ENCODE measurements around the gene ATN1. TPM values are rescaled to one million over a fixed set of nuclear protein-coding genes. Genes with fewer than 3 reads are reported as not detected.

Gene ATN1
- total and polyA plus RNA-seq, 5 donors, result 70.1 to 89.3 (median 88.5) TPM

DNA sequence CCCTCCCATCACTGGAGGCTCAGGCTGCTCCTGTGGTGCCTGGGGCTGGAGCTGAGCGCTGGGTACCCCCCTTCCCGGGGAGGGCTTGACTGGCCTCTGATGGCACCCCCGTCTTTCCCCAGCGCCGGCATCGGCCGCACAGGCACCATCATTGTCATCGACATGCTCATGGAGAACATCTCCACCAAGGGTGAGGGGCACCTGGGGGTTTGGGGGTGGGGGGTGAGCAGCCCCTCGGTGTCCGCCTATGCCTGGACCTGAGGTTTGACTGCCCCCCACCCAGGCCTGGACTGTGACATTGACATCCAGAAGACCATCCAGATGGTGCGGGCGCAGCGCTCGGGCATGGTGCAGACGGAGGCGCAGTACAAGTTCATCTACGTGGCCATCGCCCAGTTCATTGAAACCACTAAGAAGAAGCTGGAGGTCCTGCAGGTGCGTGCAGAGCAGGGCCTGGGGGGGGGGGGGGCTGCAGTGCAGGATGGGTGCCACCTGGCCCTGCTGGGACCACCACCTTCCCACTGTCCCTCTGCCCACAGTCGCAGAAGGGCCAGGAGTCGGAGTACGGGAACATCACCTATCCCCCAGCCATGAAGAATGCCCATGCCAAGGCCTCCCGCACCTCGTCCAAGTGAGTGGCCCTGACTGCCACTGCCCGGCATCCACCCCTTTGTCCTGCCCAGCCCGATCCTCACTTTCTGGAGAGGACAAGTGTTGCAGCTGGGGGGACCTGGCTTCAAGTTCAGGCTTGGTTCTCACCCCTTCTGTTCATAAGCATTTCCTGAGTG is 32.2 kb downstream of the ATN1 start:
- WGBS, result 90% methylated on average over 26 of the region's 26 CpGs
- no peak overlapping the region for H3K4me3 ChIP-seq (ENCODE audit: low read length)

DNA sequence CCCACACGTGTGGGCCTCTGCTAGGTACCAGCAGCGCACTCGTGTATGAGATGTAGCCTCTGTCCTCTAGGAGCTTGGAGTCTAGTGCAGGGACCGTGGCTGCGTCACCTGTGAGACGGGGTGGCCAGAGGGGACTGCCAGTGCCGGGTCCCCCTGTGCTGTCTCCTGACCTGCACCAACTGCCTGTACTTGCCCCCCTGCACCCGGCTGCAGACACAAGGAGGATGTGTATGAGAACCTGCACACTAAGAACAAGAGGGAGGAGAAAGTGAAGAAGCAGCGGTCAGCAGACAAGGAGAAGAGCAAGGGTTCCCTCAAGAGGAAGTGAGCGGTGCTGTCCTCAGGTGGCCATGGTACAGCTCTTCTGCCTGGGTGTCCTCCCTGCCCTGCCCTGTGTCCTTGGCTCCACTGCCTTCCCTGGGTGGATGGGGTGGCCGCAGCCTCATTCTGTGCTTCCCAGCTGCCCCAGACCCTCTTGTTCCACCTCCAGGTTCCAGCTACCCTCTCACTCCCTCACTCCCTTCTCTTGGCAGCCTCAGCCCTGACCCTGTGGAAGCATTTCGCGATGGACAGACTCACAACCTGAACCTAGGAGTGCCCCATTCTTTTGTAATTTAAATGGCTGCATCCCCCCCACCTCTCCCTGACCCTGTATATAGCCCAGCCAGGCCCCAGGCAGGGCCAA is 33.0 kb downstream of the ATN1 start:
- WGBS, result 75% methylated on average over 13 of the region's 13 CpGs
- Histone ChIP-seq H3K27me3 (ENCODE audit: control insufficient read depth, insufficient read depth) (no peaks in the 10 kb centered on the region), H3K4me1 (ENCODE audit: control insufficient read depth, insufficient read depth, low read length) (peaks cover 5% of the 10 kb centered on the region), H3K4me3 (ENCODE audit: low read length) (no peak overlapping the region), H3K27ac (ENCODE audit: low read length) (peak overlapping the region; percentile 28), H3K9me3 (ENCODE audit: control insufficient read depth, low read length) (no peaks in the 10 kb centered on the region)
- ATAC-seq (no peak), DNase-seq (peak in 2 of 3 donors; percentile 42 to 57)
- intact Hi-C loops (cut with DNase I), result no loop called here

More for the DNA sequence above, 32.2 kb downstream of the ATN1 start:
- Histone ChIP-seq H3K27ac (ENCODE audit: low read length) (peak overlapping the region; percentile 62), H3K27me3 (ENCODE audit: control insufficient read depth, insufficient read depth) (no peaks in the 10 kb centered on the region), H3K4me1 (ENCODE audit: control insufficient read depth, insufficient read depth, low read length) (peaks cover 5% of the 10 kb centered on the region), H3K9me3 (ENCODE audit: control insufficient read depth, low read length) (no peaks in the 10 kb centered on the region)
- DNase-seq, result peak in 2 of 3 donors; percentile 56 to 63
- intact Hi-C loops (cut with DNase I), result loop anchor here in 1 of 4 donors (10.0 kb wide), 1 partner anchor 145 kb away; the partner anchor contains the start of gene C1RL
- ATAC-seq, result no peak

DNA sequence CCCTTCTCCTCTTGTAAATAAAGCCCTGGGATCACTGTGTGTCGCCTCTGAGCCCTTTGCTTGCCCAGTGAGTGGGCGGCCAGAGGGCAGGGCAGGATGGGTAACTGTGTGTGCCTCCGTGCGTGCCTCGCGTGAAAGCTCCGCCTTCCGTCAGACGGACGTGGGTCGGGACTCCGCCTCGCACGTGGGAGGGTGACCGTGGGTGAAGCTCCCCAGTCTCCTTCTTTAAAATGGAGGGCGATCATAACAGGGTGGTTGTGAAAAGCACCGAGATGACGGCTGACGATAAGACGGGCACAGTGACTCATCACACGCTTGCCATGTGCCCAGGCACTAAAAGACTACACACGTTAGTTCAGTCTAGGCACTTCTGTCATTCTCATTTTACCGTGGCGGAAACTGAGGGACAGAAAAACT is 33.5 kb downstream of the ATN1 start:
- Histone ChIP-seq H3K4me1 (ENCODE audit: control insufficient read depth, insufficient read depth, low read length) (peaks cover 5% of the 10 kb centered on the region), H3K27me3 (ENCODE audit: control insufficient read depth, insufficient read depth) (no peaks in the 10 kb centered on the region), H3K4me3 (ENCODE audit: low read length) (no peak overlapping the region), H3K27ac (ENCODE audit: low read length) (peak overlapping the region; percentile 28), H3K9me3 (ENCODE audit: control insufficient read depth, low read length) (no peaks in the 10 kb centered on the region)
- intact Hi-C loops (cut with DNase I), result no loop called here
- peak; percentile 70 to 86 (median 81) for DNase-seq
- WGBS, result 38% methylated on average over 24 of the region's 24 CpGs
- peak; percentile 13 to 17 for ATAC-seq

DNA sequence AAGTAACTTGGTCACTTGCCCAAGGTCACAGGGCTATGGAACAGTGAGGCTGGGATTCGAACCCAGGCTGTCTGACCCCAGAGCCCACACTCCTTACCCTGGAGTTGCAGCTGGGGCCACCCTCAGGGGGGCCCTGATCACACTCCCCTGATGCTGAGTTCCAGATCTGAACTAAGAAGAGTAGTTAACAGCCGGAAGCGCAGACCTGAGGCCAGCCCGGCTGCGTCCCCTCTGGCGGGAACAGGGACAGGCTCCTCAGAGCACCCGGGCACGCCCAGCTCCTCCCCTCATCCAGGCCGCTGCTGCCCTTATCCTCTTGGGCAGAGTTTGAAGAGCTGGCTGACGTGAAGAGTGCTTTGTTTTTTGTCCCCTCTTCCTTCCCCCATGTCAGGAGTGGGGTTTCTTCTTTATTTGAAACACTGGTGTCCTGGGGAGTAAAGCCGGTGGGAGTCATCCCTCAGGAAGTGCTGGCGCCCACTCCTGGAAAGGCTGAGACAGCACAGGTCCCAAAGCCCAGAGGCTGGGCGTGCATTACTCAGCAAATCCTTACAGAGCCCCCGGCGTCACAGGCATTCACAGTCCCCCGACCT is 34.0 kb downstream of the ATN1 start:
- ATAC-seq (peak; percentile 57 to 64), DNase-seq (peak; percentile 78 to 89 (median 88))
- Histone ChIP-seq H3K4me3 (ENCODE audit: low read length) (no peak overlapping the region), H3K27ac (ENCODE audit: low read length) (peak overlapping the region; percentile 1), H3K9me3 (ENCODE audit: control insufficient read depth, low read length) (no peaks in the 10 kb centered on the region), H3K4me1 (ENCODE audit: control insufficient read depth, insufficient read depth, low read length) (peaks cover 5% of the 10 kb centered on the region), H3K27me3 (ENCODE audit: control insufficient read depth, insufficient read depth) (no peaks in the 10 kb centered on the region)
- WGBS, result 5% methylated on average over 16 of the region's 16 CpGs
- intact Hi-C loops (cut with DNase I), result no loop called here

DNA sequence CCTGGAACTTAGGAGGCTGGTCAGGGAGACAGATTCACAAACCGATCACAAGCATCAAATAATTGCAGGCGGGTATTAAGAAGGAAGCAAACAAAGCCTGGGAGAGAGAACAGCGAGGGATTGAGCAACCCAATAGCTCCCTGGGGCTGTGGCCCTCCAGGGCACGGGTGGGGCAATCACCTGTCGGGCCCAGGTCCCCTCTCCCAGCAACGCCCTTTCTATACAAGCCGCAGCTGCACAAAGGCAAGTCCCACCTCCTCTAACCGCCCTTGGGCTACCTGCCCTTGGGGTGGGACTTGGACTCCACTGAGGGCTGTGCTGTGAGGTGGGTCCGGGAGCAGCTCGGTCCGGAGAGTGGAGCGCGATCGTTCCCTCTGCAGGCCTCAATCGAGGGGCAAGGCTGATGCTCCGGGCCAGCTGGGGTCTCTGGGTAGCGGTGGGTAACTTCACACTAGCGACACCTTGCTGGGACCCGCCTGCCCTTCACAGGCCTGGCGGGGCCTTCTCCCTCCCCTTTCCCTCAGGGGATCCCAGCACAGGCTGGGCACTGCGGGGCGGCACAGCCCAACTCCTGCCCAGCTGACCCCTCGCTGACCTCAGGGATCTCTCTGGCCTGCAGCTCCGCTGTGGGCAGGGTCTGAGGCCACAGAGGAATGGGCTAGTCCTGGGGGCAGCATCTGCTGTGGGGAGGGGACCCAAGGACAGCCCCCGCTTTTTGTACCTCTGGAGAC is 34.7 kb downstream of the ATN1 start:
- Histone ChIP-seq H3K4me3 (ENCODE audit: low read length) (no peak overlapping the region), H3K27ac (ENCODE audit: low read length) (peak overlapping the region; percentile 1), H3K27me3 (ENCODE audit: control insufficient read depth, insufficient read depth) (no peaks in the 10 kb centered on the region), H3K4me1 (ENCODE audit: control insufficient read depth, insufficient read depth, low read length) (peaks cover 5% of the 10 kb centered on the region), H3K9me3 (ENCODE audit: control insufficient read depth, low read length) (no peaks in the 10 kb centered on the region)
- DNase-seq (peak in 2 of 3 donors; percentile 55 to 61), ATAC-seq (no peak)
- 68% methylated on average over 25 of the region's 25 CpGs for WGBS
- intact Hi-C loops (cut with DNase I), result no loop called here

DNA sequence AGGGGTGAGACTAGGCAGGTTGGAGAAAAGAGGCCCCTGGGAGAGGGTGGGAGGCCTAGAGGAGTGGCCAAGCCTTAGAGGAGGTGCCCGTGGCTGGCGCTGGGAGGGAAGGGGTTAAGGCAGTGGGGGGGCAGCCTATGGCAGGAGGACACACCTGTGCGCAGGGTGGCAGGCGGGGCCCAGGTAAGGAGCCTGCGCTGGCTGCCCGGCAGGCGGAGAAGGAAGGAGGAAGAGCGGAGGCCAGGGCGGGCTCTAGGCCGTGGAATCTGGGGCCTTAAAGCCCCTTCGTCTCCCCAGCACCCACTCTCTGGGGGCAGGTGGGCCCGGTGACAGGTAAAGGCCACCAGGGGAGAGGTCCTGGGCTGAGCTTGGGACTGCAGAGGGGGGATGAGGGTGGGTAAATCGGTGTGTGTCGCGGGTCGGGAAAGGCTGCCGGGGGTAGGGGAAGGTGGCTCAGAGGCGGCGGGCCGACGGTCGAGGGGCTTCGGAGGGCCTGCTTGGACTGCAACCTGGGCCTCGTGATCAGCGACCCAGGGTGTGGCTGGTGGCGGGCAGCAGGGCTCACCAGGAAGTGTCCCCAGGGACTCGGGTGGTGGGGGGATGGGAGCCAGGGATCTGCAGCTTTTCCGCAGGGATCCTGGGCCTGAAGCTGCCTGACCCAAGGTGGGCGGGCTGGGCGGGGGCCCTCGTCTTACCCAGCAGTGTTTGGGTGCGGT is 35.4 kb downstream of the ATN1 start:
- no peak overlapping the region for H3K27ac ChIP-seq (ENCODE audit: low read length)
- H3K4me1 ChIP-seq (ENCODE audit: control insufficient read depth, insufficient read depth, low read length), result peaks cover 5% of the 10 kb centered on the region
- DNase-seq (peak in 2 of 3 donors; percentile 66 to 75), ATAC-seq (peak in 1 of 2 donors; percentile 8)
- no peaks in the 10 kb centered on the region for H3K27me3 ChIP-seq (ENCODE audit: control insufficient read depth, insufficient read depth)
- intact Hi-C loops (cut with DNase I), result no loop called here
- WGBS, result 81% methylated on average over 32 of the region's 32 CpGs
- no peak overlapping the region for H3K4me3 ChIP-seq (ENCODE audit: low read length)
- no peaks in the 10 kb centered on the region for H3K9me3 ChIP-seq (ENCODE audit: control insufficient read depth, low read length)

DNA sequence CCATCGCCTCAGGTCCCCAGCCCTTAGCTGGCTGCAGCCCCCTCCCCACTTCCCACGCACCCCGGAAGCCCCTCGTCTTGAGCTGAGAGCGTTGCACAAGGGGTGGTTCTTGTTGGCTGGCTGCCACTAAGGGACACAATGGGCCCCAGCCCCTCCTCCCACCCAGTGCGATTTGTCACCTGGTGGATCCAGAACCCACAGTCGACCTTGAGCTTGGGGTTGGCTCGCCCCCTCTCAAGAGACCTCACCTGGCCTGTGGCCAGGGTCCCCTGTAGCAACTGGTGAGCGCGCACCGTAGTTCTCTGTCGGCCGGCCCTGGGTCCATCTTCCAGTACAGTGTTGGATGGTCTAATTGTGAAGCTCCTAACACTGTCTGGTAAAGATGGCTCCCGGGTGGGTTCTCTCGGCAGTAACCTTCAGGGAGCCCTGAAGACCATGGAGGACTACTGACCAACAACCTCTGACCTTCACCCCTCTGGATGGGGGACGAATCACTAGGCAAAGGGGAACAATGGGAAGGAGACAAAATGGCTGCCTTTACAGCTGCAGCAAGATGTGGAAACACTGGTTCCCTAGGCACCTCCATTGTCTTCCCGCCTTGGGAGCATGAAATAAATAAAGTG is 36.1 kb downstream of the ATN1 start:
- intact Hi-C loops (cut with DNase I), result loop anchor here in 1 of 4 donors (2.0 kb wide), 1 partner anchor 19 kb away; the partner anchor contains the start of gene C12orf57
- WGBS, result 77% methylated on average over 17 of the region's 17 CpGs
- Histone ChIP-seq H3K4me1 (ENCODE audit: control insufficient read depth, insufficient read depth, low read length) (peaks cover 5% of the 10 kb centered on the region), H3K9me3 (ENCODE audit: control insufficient read depth, low read length) (no peaks in the 10 kb centered on the region), H3K27me3 (ENCODE audit: control insufficient read depth, insufficient read depth) (no peaks in the 10 kb centered on the region), H3K27ac (ENCODE audit: low read length) (no peak overlapping the region), H3K4me3 (ENCODE audit: low read length) (no peak overlapping the region)
- ATAC-seq, result no peak
- DNase-seq, result peak in 1 of 3 donors; percentile 74

DNA sequence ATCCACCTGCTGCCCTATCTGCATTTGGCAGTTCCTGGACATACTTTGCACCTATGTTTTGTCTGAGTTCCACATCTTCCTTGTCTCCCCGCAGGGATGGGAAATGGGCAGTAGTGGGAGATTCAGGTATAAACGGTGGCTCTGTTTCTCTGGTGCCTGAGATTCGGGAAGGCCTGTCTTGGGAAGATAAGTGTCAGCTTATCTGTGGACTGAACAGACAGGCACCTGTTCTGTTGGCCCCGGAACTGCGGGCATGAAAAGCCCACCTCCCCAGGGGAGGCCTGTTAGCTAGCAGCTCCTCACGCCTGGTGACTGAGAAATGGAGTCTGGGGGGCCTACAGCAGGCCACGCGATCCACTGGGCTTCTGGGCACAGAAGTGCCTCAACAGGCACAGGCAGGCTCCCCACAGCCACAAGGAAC is 36.9 kb downstream of the ATN1 start:
- Histone ChIP-seq H3K27me3 (ENCODE audit: control insufficient read depth, insufficient read depth) (no peaks in the 10 kb centered on the region), H3K4me3 (ENCODE audit: low read length) (no peak overlapping the region), H3K27ac (ENCODE audit: low read length) (peak overlapping the region; percentile 59), H3K9me3 (ENCODE audit: control insufficient read depth, low read length) (no peaks in the 10 kb centered on the region), H3K4me1 (ENCODE audit: control insufficient read depth, insufficient read depth, low read length) (peaks cover 7% of the 10 kb centered on the region)
- 70% methylated on average over 8 of the region's 8 CpGs for WGBS
- ATAC-seq (no peak), DNase-seq (no peak)
- intact Hi-C loops (cut with DNase I), result loop anchor here in 1 of 4 donors (2.0 kb wide), 1 partner anchor 20 kb away; the partner anchor contains the start of gene C12orf57

DNA sequence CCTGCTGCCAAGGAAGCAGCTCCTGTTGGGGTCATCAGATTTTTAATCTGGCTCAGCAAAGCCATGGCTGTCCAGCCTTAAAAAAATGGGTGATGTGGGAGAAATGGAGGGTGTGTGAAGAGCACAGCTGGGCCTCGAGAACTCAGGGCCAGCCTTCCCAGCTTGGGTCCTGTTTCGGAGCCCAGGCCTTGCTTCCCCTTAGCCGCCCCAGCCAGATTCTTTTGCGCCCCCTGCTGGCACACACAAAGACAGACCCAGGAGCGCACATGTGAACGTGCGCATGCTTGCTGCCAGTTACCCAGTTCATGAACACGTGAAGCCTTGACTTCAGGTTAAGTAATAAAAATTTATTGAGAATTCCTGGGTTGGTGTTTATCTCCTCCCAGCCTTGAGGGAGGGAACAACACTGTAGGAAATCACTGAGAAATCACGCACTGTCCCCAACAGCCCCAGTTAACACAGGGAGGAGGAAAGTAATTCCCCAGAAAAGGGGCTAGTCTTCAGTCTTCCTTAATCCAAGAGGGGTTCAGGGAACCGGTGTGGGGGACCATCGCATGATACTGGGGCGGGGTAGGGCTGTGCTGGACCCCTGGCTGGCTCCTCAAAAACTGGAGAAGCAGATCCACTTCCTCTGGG is 37.4 kb downstream of the ATN1 start:
- Histone ChIP-seq H3K27me3 (ENCODE audit: control insufficient read depth, insufficient read depth) (no peaks in the 10 kb centered on the region), H3K9me3 (ENCODE audit: control insufficient read depth, low read length) (no peaks in the 10 kb centered on the region), H3K4me3 (ENCODE audit: low read length) (no peak overlapping the region), H3K27ac (ENCODE audit: low read length) (peak overlapping the region; percentile 59), H3K4me1 (ENCODE audit: control insufficient read depth, insufficient read depth, low read length) (peaks cover 7% of the 10 kb centered on the region)
- peak; percentile 87 to 93 (median 91) for DNase-seq
- intact Hi-C loops (cut with DNase I), result loop anchor here in 1 of 4 donors (2.0 kb wide), 1 partner anchor 20 kb away; the partner anchor contains the start of gene C12orf57
- peak; percentile 65 to 66 for ATAC-seq
- WGBS, result 20% methylated on average over 12 of the region's 12 CpGs

Measured in right cardiac atrium (tissue), 5 donors.